Lung (tissue), 12 donors: ENCODE measurements around the gene PYDC2. TPM values are rescaled to one million over a fixed set of nuclear protein-coding genes. Genes with fewer than 3 reads are reported as not detected.

Experiments
- ATAC-seq: fragments of 200-7000 bp; cut with Tn5 transposase; one replicate; pipeline ENCODE4 v1.9.1; 2020; ENCODE audit warnings: moderate number of reproducible peaks; ENCODE audit not compliant: insufficient read depth, low FRiP score
- DNase-seq, 3 donors: peaks; one replicate each; pipeline ENCODE4 v3.0.0-alpha.2; 2013 to 2017
- H3K27ac ChIP-seq, 2 donors: one replicate each; pipeline ENCODE4 v1.5.1; 2013; ENCODE audit warnings: mild to moderate bottlenecking in 2 of 2, moderate library complexity in 2 of 2, control low read depth in 1 of 2, inconsistent platforms in 1 of 2, low read depth in 1 of 2, low read length in 1 of 2
- H3K27me3 ChIP-seq, 3 donors: one replicate each; pipeline ENCODE4 v1.5.1; 2013; ENCODE audit warnings: low read length in 2 of 3; ENCODE audit not compliant: control insufficient read depth in 3 of 3, insufficient read depth in 3 of 3
- H3K36me3 ChIP-seq, 4 donors: one replicate each; pipeline ENCODE4 v1.5.1; 2013; ENCODE audit warnings: low read length in 4 of 4, mild to moderate bottlenecking in 1 of 4, moderate library complexity in 1 of 4; ENCODE audit not compliant: control insufficient read depth in 4 of 4, insufficient read depth in 4 of 4
- H3K4me1 ChIP-seq, 5 donors: one replicate each; pipeline ENCODE4 v1.5.1; 2013; ENCODE audit warnings: low read length in 5 of 5, mild to moderate bottlenecking in 2 of 5, moderate library complexity in 1 of 5; ENCODE audit not compliant: control insufficient read depth in 5 of 5, insufficient read depth in 5 of 5
- H3K4me3 ChIP-seq: one replicate; pipeline ENCODE4 v1.5.1; 2013; ENCODE audit warnings: mild to moderate bottlenecking, control low read depth, moderate library complexity
- H3K9ac ChIP-seq, 2 donors: one replicate each; pipeline ENCODE4 v1.5.1; 2013; ENCODE audit warnings: low read length in 2 of 2, control low read depth in 1 of 2; ENCODE audit not compliant: insufficient read depth in 1 of 2
- H3K9me3 ChIP-seq, 4 donors: one replicate each; pipeline ENCODE4 v1.5.1; 2013; ENCODE audit warnings: low read length in 3 of 4, mild to moderate bottlenecking in 1 of 4, moderate library complexity in 1 of 4; ENCODE audit not compliant: control insufficient read depth in 4 of 4, insufficient read depth in 3 of 4
- WGBS, 2 donors: extraction: QIAGEN DNeasy Blood & Tissue Kit; methylation state at CpG; one replicate each; pipeline ENCODE4 v1.1.7; 2013; 5-methylcytosine and 5-hydroxymethylcytosine counted together
- polyA plus RNA-seq, 2 donors: library from polyadenylated mRNA; stranded (reverse); fragments of 200-250 nt; gene quantifications; one replicate each; pipeline ENCODE4 v1.2.1, GENCODE V29; 2013
- total RNA-seq, 2 donors: library from RNA; depleted of rRNA in 1 of 2; stranded (reverse); fragments of >200 nt in 1 of 2; gene quantifications; one replicate each; pipeline ENCODE4 v1.2.1, GENCODE V29; 2014 to 2021
- TF ChIP-seq, protein P1 (sequence below): IDR thresholded peaks from 2 replicates; pipeline ENCODE4 v1.5.1; 2012; ENCODE audit warnings: mild to moderate bottlenecking; ENCODE audit errors: control extremely low read depth, extremely low read depth
- donor health status: control.
- donor health status: control.
- donor health status: Bipolar disorder and iron deficiency.
- donor health status: healthy.
- donor health status: DM: yes; HTN: yes; CAD: no.

Gene PYDC2
- total and polyA plus RNA-seq, 4 donors = not detected

DNA sequence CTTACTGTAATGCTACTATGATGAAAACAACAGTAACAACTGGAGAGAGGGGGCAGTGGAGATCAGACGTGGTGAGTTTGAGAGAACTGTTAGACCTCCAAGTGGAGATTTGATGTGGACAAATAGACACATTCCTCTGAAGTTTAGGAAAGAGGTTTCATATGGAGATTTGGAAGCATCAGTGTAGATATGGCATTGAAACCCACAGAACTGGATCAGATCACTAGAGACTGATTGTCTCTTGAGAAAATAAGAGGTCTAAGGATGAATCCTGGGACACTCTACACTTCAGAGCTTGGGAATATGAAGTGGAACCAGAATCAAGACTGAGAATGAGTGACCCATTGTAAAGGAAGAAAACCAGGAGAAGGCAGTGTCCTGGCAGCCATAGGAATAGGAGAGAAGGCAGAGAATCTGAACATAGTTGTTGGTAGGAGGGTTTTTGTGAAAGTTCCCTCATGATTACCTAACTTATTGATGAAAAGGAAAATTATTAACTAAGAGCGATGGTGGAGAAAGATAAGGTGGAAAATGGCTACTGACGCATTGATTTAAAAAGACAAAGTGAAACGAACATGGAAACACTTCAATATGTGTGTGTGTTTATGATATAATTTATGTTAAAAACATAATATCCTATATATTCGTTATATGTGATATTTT lies 29.7 kb upstream of the PYDC2 start:
- Histone ChIP-seq H3K27me3 (no peaks in the 10 kb centered on the region), H3K4me1 (no peaks in the 10 kb centered on the region), H3K9me3 (peaks cover 0 to 1% (median 0%) of the 10 kb centered on the region in 4 donors), H3K9ac (no peak overlapping the region), H3K4me3 (no peak overlapping the region), H3K36me3 (no peaks in the 10 kb centered on the region), H3K27ac (no peak overlapping the region)
- TF ChIP-seq, protein P1, sequence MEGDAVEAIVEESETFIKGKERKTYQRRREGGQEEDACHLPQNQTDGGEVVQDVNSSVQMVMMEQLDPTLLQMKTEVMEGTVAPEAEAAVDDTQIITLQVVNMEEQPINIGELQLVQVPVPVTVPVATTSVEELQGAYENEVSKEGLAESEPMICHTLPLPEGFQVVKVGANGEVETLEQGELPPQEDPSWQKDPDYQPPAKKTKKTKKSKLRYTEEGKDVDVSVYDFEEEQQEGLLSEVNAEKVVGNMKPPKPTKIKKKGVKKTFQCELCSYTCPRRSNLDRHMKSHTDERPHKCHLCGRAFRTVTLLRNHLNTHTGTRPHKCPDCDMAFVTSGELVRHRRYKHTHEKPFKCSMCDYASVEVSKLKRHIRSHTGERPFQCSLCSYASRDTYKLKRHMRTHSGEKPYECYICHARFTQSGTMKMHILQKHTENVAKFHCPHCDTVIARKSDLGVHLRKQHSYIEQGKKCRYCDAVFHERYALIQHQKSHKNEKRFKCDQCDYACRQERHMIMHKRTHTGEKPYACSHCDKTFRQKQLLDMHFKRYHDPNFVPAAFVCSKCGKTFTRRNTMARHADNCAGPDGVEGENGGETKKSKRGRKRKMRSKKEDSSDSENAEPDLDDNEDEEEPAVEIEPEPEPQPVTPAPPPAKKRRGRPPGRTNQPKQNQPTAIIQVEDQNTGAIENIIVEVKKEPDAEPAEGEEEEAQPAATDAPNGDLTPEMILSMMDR = no peak
- no peak for ATAC-seq
- 74 to 84% methylated on average over 5 of the region's 5 CpGs for WGBS, 2 donors
- DNase-seq = no peak

- 93 to 95% methylated on average over 5 of the region's 5 CpGs for WGBS, 2 donors
- DNase-seq (no peak), ATAC-seq (no peak)
- no peaks in the 10 kb centered on the region for H3K36me3 ChIP-seq
- no peaks in the 10 kb centered on the region for H3K4me1 ChIP-seq
- TF ChIP-seq, protein P1 = no peak
- H3K27ac ChIP-seq = no peak overlapping the region
- H3K4me3 ChIP-seq = no peak overlapping the region
- H3K9ac ChIP-seq = no peak overlapping the region
- no peaks in the 10 kb centered on the region for H3K27me3 ChIP-seq
- peaks cover 0 to 1% (median 0%) of the 10 kb centered on the region in 4 donors for H3K9me3 ChIP-seq
Observed at GRCh38 chr3:191432162-191432561, 28.8 kb upstream of the PYDC2 start.

DNA sequence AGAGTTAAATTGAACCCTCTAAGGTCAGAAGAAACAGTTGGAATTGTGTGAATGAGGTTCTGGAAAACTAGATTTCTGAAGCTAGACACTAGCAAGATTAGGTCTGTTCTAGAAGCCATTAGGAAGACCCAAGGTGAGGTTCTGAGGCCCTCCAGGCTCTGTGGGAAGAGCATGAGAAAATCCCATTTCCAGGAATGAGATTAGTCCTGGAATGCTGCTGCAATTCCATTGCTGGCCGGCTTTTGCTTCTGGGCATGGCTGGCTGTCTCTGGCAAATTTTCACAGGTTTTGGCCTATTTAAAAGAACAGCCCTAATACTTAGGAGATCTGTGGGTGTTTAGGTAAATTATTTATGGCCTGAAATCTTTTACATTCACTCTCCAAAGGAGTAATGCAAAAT lies 26.9 kb upstream of the PYDC2 start:
- no peak for DNase-seq
- 84 to 88% methylated on average over 1 of the region's 1 CpG for WGBS, 2 donors
- H3K36me3 ChIP-seq = no peaks in the 10 kb centered on the region
- H3K9me3 ChIP-seq = peaks cover 0 to 1% (median 0%) of the 10 kb centered on the region in 4 donors
- TF ChIP-seq, protein P1 = no peak
- no peak for ATAC-seq
- H3K9ac ChIP-seq = no peak overlapping the region
- no peaks in the 10 kb centered on the region for H3K27me3 ChIP-seq
- H3K4me3 ChIP-seq = no peak overlapping the region
- H3K27ac ChIP-seq = no peak overlapping the region
- H3K4me1 ChIP-seq = no peaks in the 10 kb centered on the region

DNA sequence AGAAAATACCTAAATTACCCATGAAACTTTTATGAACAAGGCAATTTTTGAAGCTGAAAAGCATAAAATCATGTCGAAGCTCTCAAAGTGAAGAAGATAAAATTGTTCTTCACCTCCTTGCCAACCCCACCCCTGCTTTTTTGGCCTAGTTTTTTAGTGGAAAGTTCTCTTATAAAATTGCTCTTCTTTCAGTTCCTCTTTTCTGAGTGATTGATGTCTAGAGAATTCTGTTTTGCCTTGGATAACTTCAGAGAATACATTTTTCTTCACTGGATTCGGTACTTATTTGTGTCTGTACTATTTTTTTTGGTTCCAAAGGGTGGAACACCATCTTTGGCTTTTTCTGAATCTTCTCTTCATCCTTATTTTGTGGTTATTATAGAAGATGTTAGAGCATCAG lies 25.0 kb upstream of the PYDC2 start:
- H3K27ac ChIP-seq = no peak overlapping the region
- H3K9ac ChIP-seq = no peak overlapping the region
- TF ChIP-seq, protein P1 = no peak
- ATAC-seq (no peak), DNase-seq (no peak)
- H3K4me1 ChIP-seq = no peaks in the 10 kb centered on the region
- H3K9me3 ChIP-seq = peaks cover 0 to 1% (median 0%) of the 10 kb centered on the region in 4 donors
- H3K4me3 ChIP-seq = no peak overlapping the region
- no peaks in the 10 kb centered on the region for H3K27me3 ChIP-seq
- no peaks in the 10 kb centered on the region for H3K36me3 ChIP-seq
- 55 to 66% methylated on average over 2 of the region's 2 CpGs for WGBS, 2 donors
